Fibroblast of lung (primary cell): ENCODE data around the gene EFEMP1. TPM values are rescaled to one million over a fixed set of nuclear protein-coding genes. Genes with fewer than 3 reads are reported as not detected.

ENCODE experiments used
- DNase-seq, 2 donors: peaks; one replicate each; pipeline versions ENCODE4 v3.0.0 to v3.0.0-alpha.2; 2010; ENCODE audit warnings: low read depth in 2 of 2
- H2AFZ ChIP-seq: 2 replicates; pipeline ENCODE4 v1.5.1; 2012; ENCODE audit warnings: low read length, control low read depth, inconsistent platforms
- H3K27ac ChIP-seq: 2 replicates; pipeline ENCODE4 v1.5.1; 2011; ENCODE audit warnings: low read length, control low read depth; ENCODE audit not compliant: insufficient read depth
- H3K27me3 ChIP-seq: 2 replicates; pipeline ENCODE4 v1.5.1; 2011; ENCODE audit warnings: mild to moderate bottlenecking, low read length; ENCODE audit not compliant: control insufficient read depth, insufficient read depth
- H3K36me3 ChIP-seq: 2 replicates; pipeline ENCODE4 v1.5.1; 2011; ENCODE audit warnings: low read length; ENCODE audit not compliant: control insufficient read depth, insufficient read depth
- H3K4me1 ChIP-seq: 2 replicates; pipeline ENCODE4 v1.5.1; 2011; ENCODE audit warnings: low read length; ENCODE audit not compliant: control insufficient read depth, insufficient read depth; ENCODE audit errors: extremely low read depth
- H3K4me2 ChIP-seq: 2 replicates; pipeline ENCODE4 v1.5.1; 2011; ENCODE audit warnings: low read length, control low read depth; ENCODE audit not compliant: insufficient read depth; ENCODE audit errors: extremely low read depth
- H3K4me3 ChIP-seq, 4 experiments: fragments of 200-600 bp in 1 of 4; sonication (generic) in 1 of 4; replicated peaks in 1 of 4; 2 replicates each; pipeline ENCODE4 v1.5.1; 2011 to 2016; ENCODE audit warnings: low read length in 4 of 4, low read depth in 3 of 4, mild to moderate bottlenecking in 3 of 4, control low read depth in 2 of 4, inconsistent platforms in 1 of 4, mixed read lengths in 1 of 4; ENCODE audit not compliant: insufficient read depth in 1 of 4; ENCODE audit errors: control extremely low read depth in 1 of 4
- H3K79me2 ChIP-seq: 2 replicates; pipeline ENCODE4 v1.5.1; 2012; ENCODE audit warnings: mild to moderate bottlenecking, low read length, inconsistent platforms; ENCODE audit not compliant: control insufficient read depth, insufficient read depth
- H3K9ac ChIP-seq: 2 replicates; pipeline ENCODE4 v1.5.1; 2011; ENCODE audit warnings: mild to moderate bottlenecking, low read length, control low read depth; ENCODE audit not compliant: insufficient read depth
- H3K9me3 ChIP-seq: 2 replicates; pipeline ENCODE4 v1.5.1; 2012; ENCODE audit warnings: low read depth, low read length; ENCODE audit not compliant: control insufficient read depth, insufficient read depth
- H4K20me1 ChIP-seq: 2 replicates; pipeline ENCODE4 v1.5.1; 2011; ENCODE audit warnings: low read length; ENCODE audit not compliant: control insufficient read depth, insufficient read depth; ENCODE audit errors: extremely low read depth
- EZH2 ChIP-seq: IDR thresholded peaks from 2 replicates; pipeline ENCODE4 v1.5.1; 2012; ENCODE audit warnings: low read length, control low read depth, mild to moderate bottlenecking; ENCODE audit errors: missing control alignments
- polyA plus RNA-seq, 2 donors: library from polyadenylated mRNA; depleted of rRNA in 1 of 2; stranded (reverse) in 1 of 2; unstranded in 1 of 2; fragments of >200 nt; gene quantifications; 2 replicates each; pipeline ENCODE4 v1.2.1, GENCODE V29; 2011 to 2012; ENCODE audit warnings: missing spikeins in 1 of 2
- total RNA-seq: library from RNA; depleted of rRNA; stranded (reverse); fragments of >200 nt; gene quantifications from 2 replicates; pipeline ENCODE4 v1.2.1, GENCODE V29; 2014
- TF ChIP-seq, protein P1 (sequence below), 2 donors: IDR thresholded peaks in 1 of 2; conservative IDR thresholded peaks in 1 of 2; 1 replicate in 1 of 2; 2 replicates in 1 of 2; pipeline ENCODE4 v1.5.1; 2011 to 2012; ENCODE audit warnings: low read length in 2 of 2, control low read depth in 1 of 2, inconsistent platforms in 1 of 2, low read depth in 1 of 2, mild to moderate bottlenecking in 1 of 2

Gene EFEMP1
- total and polyA plus RNA-seq, 2 donors (not counting 1 experiment from before 2014, with no cell fraction given): 467 to 724 TPM

DNA sequence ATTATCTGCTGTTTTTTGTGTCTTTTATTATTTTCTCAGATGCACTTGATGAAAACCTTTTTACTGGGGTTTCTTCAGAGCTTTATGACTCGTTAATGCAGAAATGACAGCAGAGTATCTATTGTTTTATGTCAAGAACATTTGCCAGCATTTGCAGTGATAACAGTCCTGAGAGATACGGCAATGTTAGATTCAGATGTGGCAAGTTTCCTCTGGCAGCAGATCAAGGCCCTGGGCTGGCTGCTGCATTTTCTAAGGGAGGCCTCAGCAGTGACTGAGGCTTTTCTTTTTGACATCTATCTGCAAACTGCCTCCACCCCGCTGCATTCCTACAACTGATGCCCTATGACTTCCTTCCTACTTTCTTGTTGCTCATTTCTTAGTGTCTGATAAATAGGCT is 40.2 kb downstream of the EFEMP1 start:
- no peaks in the 10 kb centered on the region for H3K9me3 ChIP-seq
- DNase-seq: peak; percentile 62 to 75
- peak overlapping the region; percentile 52 for H3K27ac ChIP-seq
- H3K4me3 ChIP-seq: no peak overlapping the region
- no peaks in the 10 kb centered on the region for H3K36me3 ChIP-seq
- H3K79me2 ChIP-seq: no peaks in the 10 kb centered on the region
- TF ChIP-seq, protein P1, sequence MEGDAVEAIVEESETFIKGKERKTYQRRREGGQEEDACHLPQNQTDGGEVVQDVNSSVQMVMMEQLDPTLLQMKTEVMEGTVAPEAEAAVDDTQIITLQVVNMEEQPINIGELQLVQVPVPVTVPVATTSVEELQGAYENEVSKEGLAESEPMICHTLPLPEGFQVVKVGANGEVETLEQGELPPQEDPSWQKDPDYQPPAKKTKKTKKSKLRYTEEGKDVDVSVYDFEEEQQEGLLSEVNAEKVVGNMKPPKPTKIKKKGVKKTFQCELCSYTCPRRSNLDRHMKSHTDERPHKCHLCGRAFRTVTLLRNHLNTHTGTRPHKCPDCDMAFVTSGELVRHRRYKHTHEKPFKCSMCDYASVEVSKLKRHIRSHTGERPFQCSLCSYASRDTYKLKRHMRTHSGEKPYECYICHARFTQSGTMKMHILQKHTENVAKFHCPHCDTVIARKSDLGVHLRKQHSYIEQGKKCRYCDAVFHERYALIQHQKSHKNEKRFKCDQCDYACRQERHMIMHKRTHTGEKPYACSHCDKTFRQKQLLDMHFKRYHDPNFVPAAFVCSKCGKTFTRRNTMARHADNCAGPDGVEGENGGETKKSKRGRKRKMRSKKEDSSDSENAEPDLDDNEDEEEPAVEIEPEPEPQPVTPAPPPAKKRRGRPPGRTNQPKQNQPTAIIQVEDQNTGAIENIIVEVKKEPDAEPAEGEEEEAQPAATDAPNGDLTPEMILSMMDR (conservative IDR thresholded peaks at IDR 0.05 in 1 of 2, IDR thresholded peaks at IDR 0.05 in 1 of 2; ENCODE audit: low read depth in 1 of 2, low read length in 2 of 2): no peak
- no peak for TF ChIP-seq EZH2
- no peaks in the 10 kb centered on the region for H3K27me3 ChIP-seq
- no peaks in the 10 kb centered on the region for H4K20me1 ChIP-seq
- peak overlapping the region; percentile 49 for H3K4me2 ChIP-seq
- no peak overlapping the region for H3K9ac ChIP-seq
- H3K4me1 ChIP-seq: peaks cover 25% of the 10 kb centered on the region
- H2AFZ ChIP-seq: no peak overlapping the region

- Histone ChIP-seq H4K20me1 (no peaks in the 10 kb centered on the region), H3K27me3 (no peaks in the 10 kb centered on the region), H3K36me3 (no peaks in the 10 kb centered on the region), H3K4me2 (no peak overlapping the region), H3K9ac (no peak overlapping the region), H3K4me3 (no peak overlapping the region), H2AFZ (no peak overlapping the region), H3K79me2 (no peaks in the 10 kb centered on the region), H3K27ac (peak overlapping the region; percentile 52), H3K4me1 (peaks cover 25% of the 10 kb centered on the region), H3K9me3 (no peaks in the 10 kb centered on the region)
- no peak for TF ChIP-seq EZH2
- TF ChIP-seq, protein P1 (conservative IDR thresholded peaks at IDR 0.05 in 1 of 2, IDR thresholded peaks at IDR 0.05 in 1 of 2; ENCODE audit: low read depth in 1 of 2, low read length in 2 of 2): no peak
- no peak for DNase-seq
These were observed 40.6 kb downstream of the EFEMP1 start for GRCh38 chr2:55882954-55883353.

GRCh38 chr2:55880416-55881143 is 43.0 kb downstream of the EFEMP1 start:
- no peak for TF ChIP-seq EZH2
- TF ChIP-seq, protein P1 (conservative IDR thresholded peaks at IDR 0.05 in 1 of 2, IDR thresholded peaks at IDR 0.05 in 1 of 2; ENCODE audit: low read depth in 1 of 2, low read length in 2 of 2): no peak

More at GRCh38 chr2:55880416-55881143, 43.0 kb downstream of the EFEMP1 start:
- Histone ChIP-seq H3K27me3 (no peaks in the 10 kb centered on the region), H3K4me2 (no peak overlapping the region), H4K20me1 (no peaks in the 10 kb centered on the region), H3K4me1 (peaks cover 15% of the 10 kb centered on the region), H2AFZ (no peak overlapping the region), H3K36me3 (no peaks in the 10 kb centered on the region), H3K9ac (no peak overlapping the region), H3K79me2 (no peaks in the 10 kb centered on the region), H3K9me3 (no peaks in the 10 kb centered on the region), H3K27ac (peak overlapping the region; percentile 38), H3K4me3 (no peak overlapping the region)
- DNase-seq: peak in 1 of 2 donors; percentile 61
